Measurements from ENCODE around the gene NR2F1. TPM values are rescaled to one million over a fixed set of nuclear protein-coding genes. Genes with fewer than 3 reads are reported as not detected.
A peak's percentile ranks its signal among the peaks of the same experiment; 100 is the strongest.
"Not testable (repeated sequence)": the region's sequence is repeated elsewhere in the genome, so short reads cannot be mapped to it uniquely, and the experiment has no call there.

NR2F1 gene
- total RNA-seq (2014; rRNA removed; shearing (Covaris generic)), result 0.48 and 0.53 TPM in 2 replicates
- 1.6 and 4.7 TPM in 2 replicates for polyA plus RNA-seq (2015; cell fraction: cytosol; rRNA removed)
- polyA plus RNA-seq (2015; cell fraction: nucleus; rRNA removed), result 0.30 and 6.6 TPM in 2 replicates

DNA sequence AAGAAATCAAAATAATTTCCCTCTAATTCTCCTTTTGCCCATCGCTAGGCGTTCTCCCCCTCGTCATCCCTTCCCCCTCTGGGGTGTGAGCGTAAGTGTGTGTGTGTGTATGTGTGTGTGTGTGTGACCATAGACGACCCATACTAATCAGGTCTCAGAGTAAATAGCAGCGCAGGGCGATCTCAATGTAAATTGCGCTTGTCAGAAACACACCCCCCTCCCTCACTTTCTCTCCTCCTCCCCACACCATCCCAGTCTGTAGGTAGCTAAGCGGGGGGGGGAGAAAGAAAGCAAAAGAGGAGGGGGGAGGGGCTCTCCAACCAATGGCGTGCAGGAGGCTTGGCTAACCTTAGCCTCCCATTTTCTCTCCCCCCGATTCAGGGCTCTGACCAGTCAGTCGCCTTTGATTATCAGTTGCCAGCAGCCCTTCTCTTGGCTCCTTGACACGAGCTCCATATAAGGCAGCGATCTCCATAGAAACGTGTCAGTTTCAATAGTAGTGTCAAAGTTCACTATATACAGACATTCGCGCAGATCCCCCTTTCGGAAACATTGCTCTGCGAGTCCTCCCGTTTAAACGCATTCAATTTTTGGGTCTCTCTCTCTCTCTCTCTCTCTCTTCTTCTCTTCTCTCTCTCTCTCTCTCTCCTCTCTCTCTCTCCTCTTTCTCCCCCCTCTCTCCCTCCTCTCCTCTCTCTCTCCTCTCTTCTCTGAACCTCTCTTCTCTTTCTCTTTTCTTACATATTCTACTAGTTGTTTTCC, at the start of gene NR2F1:
Gene NR2F1 (plus strand): TSS at position 546 of the 762 bp plus-strand sequence. CDS start 1,802 bp downstream, outside the sequence.
- DNase-seq (ENCODE audit: low read depth, low spot score), result peak; percentile 72
- in situ Hi-C loops (cut with HindIII; ENCODE audit: low pct_unique_long_range_greater_than_20kb, low sequenced_read_pairs), result no loop called here

DNA sequence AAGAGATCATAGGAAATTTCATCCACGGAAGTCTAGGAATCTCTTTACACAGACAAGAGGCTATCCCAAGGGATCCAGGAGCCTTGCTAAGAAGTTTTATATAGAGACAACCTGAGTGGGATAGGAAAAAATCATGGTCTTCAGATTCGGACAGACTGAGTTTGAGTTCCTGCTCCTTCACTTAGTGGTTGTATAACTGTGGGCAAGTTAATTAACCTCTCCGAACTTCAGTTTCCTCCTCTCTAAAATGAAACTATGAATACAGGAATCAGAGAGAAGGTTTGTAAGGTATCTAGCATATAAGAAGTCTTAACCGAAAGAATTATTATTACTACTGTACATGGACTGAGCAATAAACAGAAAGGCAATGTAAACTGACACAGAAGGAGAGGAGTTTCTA, 37.1 kb upstream of the NR2F1 start:
- in situ Hi-C loops (cut with HindIII; ENCODE audit: low pct_unique_long_range_greater_than_20kb, low sequenced_read_pairs), result no loop called here
- no peak for DNase-seq (ENCODE audit: low read depth, low spot score)

DNA sequence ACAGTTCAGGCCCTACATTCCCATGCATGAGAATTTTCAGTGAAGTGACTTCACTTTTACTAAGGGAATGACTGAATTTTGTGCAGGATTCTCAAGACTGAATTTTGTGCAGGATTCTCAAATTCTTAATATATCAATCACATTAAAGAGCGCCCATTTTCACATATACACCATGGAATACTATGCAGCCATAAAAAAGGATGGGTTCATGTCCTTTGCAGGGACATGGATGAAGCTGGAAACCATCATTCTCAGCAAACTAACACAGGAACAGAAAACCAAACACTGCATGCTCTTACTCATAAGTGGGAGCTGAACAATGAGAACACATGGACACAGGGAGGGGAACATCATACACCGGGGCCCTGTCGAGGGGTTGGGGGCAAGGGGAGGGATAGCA, 33.4 kb upstream of the NR2F1 start:
- DNase-seq (ENCODE audit: low read depth, low spot score); in situ Hi-C loops (cut with HindIII; ENCODE audit: low pct_unique_long_range_greater_than_20kb, low sequenced_read_pairs): not testable (repeated sequence)

DNA sequence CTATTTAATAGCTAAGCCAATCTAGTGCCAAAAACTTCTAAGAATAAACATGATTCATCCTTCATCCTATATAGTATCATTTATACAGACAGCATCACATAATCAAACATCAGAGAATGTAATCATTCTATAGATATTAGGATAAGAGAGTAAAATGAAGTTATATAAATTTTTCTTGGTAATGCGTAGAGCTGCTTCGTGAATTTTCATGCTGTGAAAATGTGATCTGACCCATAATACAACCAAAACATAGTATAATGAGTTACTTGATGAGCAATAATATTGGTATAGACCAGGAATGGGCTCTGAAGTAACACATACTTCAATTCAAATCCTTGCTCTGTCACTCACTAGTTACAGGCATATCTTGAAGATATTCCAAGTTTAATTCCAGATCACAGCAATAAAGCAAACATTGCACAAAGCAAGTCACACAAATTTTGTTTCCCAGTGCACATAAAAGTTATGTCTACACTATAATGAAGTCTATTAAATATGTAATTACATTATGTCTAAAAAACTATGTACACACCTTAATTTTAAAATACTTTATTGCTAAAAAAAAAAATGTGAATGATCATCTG, 25.9 kb upstream of the NR2F1 start:
- DNase-seq (ENCODE audit: low read depth, low spot score), result no peak
- in situ Hi-C loops (cut with HindIII; ENCODE audit: low pct_unique_long_range_greater_than_20kb, low sequenced_read_pairs), result no loop called here

DNA sequence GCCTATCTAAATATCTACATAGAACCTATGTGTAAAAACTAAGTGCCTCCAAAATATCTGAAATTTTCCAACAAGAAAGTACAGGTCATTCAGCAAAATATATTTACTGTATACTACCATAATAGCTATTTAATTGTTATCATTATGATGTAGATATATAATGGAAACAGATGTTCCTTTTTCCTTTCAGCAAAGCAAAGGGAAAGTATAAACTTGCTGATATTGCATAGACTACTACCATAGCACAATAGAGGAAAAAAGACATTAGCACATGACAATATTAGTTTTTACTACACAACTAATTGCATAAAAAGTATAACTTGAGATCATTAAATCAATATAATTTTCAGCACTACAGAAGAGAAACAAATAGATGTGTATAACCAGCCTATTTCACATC, 16.9 kb upstream of the NR2F1 start:
- in situ Hi-C loops (cut with HindIII; ENCODE audit: low pct_unique_long_range_greater_than_20kb, low sequenced_read_pairs), result no loop called here
- no peak for DNase-seq (ENCODE audit: low read depth, low spot score)

DNA sequence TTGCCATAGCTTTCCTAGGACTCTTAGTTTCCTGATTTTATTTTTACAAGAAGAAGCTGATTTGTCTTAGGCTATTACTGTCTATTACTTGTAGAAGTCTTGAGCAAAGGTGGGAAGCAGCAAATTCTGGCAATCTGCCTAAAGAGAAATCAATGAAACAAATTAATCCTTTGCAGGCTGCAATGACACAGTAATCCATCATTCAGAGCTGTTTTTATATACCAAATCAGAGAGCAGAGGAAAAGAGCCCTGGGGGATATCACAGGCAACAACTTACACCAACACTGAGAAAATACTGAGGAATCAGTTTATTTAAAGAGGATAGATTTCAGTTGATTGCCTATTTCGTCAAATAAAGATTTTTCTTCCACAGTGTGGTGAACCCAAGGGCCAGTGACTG, 15.6 kb upstream of the NR2F1 start:
- in situ Hi-C loops (cut with HindIII; ENCODE audit: low pct_unique_long_range_greater_than_20kb, low sequenced_read_pairs), result no loop called here
- DNase-seq (ENCODE audit: low read depth, low spot score), result no peak

DNA sequence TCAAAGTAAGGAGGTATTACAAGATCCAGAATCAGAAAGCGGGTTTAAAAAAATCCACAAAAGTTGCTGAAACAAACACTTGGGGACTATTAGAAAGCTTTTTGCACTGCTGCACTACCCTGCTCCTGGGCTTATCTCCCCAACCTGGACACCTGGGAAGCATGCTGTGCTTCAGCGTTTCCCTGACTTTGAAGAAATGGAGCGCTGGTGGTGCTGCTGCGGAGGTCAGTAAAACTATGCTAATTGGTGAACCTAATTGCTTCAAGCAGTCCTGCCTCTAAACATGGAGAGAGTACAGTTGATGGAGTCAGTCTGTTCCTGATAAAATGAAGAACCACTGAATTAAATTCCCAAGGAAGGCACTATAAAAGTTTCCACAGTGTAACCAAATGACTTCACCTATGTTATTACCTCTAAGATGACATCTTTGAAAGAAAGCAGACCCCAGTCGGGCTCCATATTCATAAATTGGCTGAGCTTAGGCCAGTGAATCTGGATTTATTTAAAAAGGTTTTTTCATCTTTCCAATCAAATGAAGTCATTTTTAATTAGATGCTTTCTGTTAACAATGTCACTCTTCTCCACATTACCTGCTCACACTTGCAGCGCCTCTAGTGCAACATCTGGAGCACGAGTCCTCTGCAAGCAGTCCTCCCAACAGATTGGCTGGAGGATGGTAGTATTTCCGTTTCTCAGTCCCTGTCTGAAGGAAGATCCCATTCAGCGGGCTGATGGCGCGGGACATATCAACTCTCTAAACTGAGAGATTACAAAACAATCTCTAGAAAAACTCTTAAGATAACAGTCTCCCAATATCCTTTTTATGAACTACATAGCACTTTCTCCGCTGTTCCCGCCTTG, 13.5 kb upstream of the NR2F1 start:
- in situ Hi-C loops (cut with HindIII; ENCODE audit: low pct_unique_long_range_greater_than_20kb, low sequenced_read_pairs), result no loop called here

DNA sequence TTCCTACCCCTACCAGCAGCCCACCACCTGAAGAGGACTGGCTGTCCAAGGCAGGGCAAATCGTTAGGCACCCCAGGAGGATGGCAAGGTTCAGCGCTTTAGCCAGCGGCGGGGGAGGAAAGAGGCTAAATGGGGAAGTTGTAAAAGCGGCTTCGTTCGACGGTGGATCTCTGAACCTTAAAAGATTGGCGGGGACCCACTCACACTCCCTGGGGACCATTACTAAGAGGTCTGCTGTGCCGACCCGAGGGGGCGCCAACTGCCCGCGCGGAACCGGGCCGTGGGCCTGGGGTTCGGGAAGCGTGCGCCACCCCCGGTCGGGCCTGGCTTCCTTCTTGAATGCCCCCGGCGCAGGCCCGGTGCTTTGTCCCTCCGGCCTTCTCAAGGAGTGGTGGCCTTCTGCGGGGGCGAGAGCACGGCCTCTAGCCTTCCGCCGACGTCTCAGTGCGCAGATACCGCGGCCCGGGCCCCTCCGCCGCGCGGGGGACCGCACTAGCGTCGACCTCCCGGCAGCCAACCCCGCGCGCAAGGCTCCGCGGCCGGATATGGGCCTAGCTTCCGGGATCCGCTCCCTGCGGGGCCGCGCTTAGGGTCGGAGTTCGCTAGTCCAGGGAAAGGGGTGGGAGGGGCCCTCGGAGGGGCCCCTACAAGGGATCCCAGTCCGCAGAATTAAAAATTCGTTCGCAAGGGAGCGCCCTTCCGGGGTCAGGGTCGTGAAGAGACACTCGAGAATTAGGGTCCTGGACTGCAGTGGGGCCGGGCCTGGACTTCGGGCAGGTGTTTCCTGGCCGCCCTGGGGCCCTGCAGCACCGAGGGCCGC, 12.5 kb upstream of the NR2F1 start:
- no peak for DNase-seq (ENCODE audit: low read depth, low spot score)
- in situ Hi-C loops (cut with HindIII; ENCODE audit: low pct_unique_long_range_greater_than_20kb, low sequenced_read_pairs), result no loop called here

More for the DNA sequence above, 13.5 kb upstream of the NR2F1 start:
- DNase-seq (ENCODE audit: low read depth, low spot score), result no peak

DNA sequence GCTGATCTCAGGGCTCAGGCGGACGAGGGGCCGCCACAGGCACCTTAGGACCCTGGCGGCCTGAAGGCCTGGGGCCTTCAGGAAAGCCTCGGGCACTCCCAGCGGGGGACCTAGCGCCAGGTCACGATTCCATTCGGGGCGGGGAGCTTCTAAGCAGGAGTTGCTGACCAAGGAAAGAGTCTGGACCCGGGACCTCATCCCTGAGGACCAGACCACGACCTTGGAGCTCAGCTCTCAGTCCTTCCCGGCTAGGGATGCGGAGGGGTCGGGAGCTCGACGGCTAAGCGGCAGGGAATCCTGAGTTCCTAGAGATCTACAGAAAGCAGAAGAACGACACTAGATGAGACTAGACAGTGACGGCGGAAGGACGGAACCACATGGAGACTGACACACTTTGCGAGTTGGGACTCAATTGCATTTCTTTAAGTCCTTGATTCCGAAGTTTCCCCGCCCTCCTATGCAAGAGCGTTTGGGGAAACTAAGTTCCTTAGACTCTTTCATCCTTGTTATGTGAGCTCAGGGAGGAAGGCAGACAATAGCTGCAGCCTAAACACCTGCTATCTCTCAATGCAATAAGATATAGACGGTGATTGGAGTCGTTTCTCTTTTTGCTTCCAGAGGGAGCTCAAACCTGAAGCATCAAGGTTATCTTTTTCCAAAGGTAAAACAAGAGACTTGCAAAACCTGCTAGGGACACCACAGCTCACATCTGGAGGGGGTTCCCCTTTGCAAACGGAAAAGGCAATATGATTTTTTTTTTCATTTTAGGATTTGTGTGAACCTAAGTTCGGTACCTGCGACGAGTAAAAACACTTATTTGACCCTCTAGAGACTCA, 11.7 kb upstream of the NR2F1 start:
- in situ Hi-C loops (cut with HindIII; ENCODE audit: low pct_unique_long_range_greater_than_20kb, low sequenced_read_pairs), result no loop called here
- DNase-seq (ENCODE audit: low read depth, low spot score), result no peak

DNA sequence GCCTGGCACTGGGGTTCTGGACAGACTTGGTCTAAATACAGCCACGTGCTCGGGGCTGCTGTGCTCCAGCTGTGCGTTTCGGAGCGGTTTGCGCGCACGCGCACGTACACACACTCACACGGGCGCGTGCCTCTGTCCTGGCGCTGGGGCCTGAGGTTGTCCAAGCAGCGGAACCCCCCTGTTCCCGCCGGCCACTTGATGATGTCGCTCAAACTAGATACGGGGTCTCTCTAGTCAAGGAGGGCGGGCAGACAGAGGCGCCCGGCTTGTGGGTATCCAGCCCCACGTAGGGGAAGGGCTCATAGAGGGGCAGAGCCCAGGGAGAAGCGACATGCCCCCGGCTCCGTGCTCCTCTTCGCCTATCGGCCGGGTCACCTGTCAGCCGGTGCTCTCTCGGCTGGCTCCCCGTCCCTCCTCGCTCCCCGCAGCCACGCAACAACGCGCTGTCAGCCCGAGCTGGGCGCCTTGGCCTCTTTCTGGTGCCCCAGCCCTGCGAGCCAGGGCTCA, 10.9 kb upstream of the NR2F1 start:
- no peak for DNase-seq (ENCODE audit: low read depth, low spot score)

DNA sequence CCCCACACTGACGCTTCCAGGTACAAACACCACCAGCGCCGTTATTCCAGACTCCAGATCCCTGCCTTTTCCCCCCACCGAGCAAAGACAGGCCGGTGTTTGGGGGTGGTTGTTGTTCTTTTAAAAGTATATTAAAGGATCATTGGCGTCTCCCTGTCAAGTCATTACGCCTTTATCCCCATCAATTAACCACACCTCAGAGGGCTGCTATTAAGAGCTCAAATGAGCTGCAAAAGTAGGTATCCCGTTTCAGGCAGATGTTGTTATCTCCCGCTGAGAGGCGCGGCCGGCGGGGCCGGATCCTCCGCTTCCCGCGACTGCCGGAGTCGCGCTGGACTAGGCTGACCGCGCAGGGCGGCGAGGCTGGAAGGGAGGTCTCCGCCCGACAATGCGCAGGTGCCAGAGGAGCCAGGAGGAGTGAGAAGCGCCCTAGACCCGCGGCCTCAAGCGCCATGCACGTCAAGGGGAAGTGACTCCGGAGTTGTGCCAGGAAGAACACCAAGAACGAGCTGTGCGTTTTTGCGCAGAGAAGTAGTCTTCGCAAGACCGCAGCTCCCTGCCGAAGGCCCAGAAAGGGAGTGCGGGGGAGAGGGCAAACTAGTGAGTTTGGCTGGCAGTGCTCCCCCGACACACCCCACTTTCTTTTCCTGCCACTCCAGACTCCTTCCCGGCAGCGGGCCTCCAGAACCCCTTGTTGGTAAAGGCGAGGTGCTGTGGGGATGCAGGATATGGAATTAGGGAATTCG, 10.2 kb upstream of the NR2F1 start:
- in situ Hi-C loops (cut with HindIII; ENCODE audit: low pct_unique_long_range_greater_than_20kb, low sequenced_read_pairs), result no loop called here
- DNase-seq (ENCODE audit: low read depth, low spot score), result no peak

More for the DNA sequence above, 10.9 kb upstream of the NR2F1 start:
- in situ Hi-C loops (cut with HindIII; ENCODE audit: low pct_unique_long_range_greater_than_20kb, low sequenced_read_pairs), result no loop called here

DNA sequence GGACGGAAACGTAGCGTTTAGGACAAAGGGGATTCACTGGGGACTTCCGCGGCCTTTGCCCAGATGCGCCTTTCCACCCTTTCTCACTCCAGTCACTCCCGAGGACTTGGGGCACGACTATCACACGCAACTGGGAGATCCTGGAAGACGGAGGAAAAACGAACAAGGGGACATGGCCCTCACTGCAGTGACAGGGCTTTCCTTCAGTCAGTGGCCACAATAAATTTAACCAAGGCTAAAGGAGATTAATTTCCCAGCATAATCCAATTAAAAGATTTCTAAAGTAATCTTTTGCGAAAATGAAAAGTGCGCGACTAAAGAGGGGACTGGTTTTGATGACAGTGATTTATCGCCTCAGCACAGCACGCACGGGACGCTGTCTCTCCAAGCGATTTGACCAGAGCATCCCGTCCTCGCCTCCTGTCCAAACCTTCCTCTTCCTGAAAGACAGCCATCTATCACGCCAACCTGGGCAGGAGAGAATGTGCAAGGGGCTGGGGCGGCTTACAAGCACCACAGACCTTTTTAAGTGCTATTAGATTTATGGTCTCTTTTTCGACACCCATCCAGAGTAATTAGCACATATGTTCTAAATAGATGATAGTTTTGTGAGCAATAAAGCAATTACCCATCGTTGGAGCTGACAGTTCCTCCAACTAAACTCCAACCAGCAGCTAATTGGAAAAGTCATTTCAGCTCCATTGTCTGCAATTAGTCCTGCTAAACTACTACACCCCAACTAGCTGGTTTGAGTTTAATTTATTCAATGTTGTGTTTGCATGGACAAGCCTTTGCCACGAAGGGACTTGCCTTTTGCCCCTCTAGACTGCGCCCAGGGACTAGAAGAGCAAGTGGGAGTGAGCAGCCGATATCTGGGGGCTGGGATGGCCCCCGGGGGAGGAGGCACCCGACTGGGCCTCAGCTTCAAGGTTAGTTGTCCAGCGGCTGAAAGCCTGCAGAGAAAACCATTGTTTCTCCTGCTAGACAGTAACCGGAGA, 9.4 kb upstream of the NR2F1 start:
- no peak for DNase-seq (ENCODE audit: low read depth, low spot score)
- in situ Hi-C loops (cut with HindIII; ENCODE audit: low pct_unique_long_range_greater_than_20kb, low sequenced_read_pairs), result no loop called here

DNA sequence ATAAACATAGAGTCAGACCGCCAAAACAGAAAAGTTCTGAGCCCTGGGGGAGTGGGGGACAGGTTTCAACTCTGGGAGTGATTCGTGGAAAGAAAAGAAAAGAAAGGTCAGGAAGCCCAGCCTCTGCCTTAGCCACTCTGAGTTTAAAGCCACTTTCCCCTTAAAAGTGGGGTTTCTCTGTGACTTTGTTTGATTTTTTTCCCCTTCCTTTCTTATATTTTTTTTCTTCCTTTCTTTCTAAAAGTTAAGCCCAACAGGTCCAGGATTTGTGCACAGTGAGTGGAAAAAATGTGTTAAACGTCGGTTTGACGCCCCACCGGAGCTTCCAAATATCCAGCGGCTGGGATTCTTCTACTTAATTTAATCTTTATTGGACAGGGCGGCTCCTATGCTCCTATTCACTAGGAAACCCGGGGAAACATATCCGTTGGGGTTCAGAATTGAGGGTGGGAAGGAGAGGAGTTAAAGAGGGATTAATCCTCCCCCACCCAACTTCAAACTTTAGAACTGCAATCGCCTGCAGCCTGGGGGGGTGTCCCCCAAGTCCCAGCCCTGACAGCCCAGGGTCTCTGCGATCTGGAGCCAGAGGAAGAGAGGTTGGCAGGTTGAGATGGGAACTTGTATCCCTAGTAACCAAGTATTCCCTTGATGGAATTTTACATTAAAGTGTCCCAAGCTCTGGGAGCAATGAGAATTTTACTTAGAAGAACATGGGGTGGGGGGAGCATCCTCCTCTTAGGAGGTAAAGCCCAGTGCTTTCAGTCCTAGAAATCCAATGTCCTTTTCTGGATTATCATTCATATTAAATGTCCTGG, 8.3 kb upstream of the NR2F1 start:
- no peak for DNase-seq (ENCODE audit: low read depth, low spot score)
- in situ Hi-C loops (cut with HindIII; ENCODE audit: low pct_unique_long_range_greater_than_20kb, low sequenced_read_pairs), result no loop called here
